Hematopoietic multipotent progenitor cell treated with erythropoietin and hydrocortisone succinate and interleukin-3 and kit ligand, for 4 days (in vitro differentiated cells): ENCODE data around the gene ENPP5.
"Not testable (repeated sequence)": the region's sequence is repeated elsewhere in the genome, so short reads cannot be mapped to it uniquely, and the experiment has no call there.

Experiments
- DNase-seq: peaks from one replicate; pipeline ENCODE4 v3.0.0-alpha.2; 2015

ENPP5 gene

DNA sequence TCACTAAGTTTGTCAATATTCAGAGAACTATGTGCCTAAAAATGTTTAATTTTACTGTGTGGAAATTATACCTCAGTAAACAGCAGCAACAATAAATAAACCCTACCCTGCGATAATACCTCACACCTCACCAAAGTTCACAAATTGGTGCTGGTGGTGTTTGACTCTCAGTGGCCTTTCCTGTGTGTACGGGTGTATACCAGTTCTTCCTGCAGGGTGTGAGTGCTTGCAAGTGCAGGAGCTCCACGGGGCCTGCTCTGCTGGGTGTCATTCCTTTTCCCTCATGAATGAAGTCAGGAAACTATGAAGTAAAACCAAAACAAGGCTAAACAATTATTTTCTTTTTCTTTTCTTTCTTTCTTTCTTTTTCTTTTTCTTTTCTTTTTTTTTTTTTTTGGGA, 4.1 kb upstream of the ENPP5 start:
- no peak for DNase-seq

DNA sequence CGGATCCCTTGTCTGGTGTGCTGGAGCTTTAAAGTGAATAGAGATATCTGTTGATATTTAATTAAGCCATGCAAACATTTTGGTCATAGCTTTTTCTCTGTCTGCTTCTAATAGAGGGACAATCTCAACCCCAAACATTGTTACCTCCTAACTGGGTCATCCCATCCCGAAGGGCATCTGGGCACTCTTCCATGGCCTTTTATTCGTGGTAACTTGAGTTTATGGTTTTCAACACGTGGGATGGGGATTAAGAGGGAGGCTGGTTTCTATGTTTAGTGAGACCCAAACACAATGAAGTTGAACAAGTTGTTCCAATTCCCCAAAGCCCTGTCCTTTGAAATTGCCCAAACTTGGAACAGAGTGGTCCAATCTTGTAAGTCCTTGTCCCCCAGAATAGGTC, 1.4 kb upstream of the ENPP5 start:
- no peak for DNase-seq

GRCh38 chr6:46160102-46160501, 10.7 kb downstream of the ENPP5 start:
- DNase-seq: no peak

GRCh38 chr6:46159229-46159628, 11.6 kb downstream of the ENPP5 start:
- DNase-seq: no peak

DNA sequence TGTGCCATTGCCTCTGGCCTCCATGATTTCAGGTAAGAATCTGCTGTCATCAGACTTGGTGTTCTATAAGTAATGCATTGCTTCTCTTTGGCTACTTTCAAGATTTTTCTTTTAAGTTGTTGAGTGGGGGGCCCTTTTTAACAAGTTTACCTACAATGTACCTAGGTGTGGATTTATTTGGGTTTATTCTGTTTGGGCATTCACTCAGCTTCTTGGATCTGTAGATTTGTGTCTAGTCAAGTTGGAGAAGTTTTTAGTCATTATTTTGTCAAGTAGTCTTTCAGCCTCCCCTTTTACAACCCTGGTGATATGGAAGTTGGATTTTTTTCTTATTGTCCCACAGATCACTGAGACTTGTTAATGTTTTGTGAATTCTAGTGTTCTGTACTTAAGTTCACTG, 14.1 kb downstream of the ENPP5 start:
- DNase-seq: no peak

DNA sequence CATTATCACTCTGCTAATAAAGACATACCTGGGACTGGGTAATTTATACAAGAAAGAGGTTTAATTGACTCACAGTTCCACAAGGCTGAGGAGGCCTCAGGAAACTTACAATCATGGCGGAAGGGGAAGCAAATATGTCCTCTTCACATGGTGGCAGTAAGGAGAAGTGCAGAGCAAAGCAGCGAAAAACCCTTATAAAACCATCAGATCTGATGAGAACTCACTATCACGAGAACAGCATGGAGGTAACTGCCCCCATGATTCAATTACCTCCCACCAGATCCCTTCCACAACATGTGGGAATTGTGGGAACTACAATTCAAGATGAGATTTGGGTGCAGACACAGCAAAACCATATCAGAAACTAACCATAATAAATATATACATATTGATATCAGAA, 21.7 kb downstream of the ENPP5 start:
- not testable (repeated sequence) for DNase-seq

DNA sequence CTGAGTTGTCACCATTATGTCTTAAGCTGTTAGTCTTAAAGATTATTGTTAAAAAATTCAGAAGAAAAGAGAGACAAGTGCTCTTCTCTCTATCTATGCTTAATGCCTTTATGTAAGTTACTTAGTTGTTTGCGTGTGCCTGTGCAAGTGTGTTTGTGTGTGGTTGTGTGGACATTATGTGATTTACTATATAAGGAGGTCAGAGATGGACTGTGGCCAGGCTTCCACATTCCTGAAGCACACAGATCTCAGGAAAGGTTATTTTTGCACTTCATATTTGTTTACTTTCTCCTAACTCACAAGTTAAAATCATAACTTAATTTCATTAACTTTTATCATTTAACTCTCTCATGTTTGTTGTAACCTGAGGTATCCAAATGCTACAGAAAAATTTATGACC, 26.5 kb downstream of the ENPP5 start:
- no peak for DNase-seq

DNA sequence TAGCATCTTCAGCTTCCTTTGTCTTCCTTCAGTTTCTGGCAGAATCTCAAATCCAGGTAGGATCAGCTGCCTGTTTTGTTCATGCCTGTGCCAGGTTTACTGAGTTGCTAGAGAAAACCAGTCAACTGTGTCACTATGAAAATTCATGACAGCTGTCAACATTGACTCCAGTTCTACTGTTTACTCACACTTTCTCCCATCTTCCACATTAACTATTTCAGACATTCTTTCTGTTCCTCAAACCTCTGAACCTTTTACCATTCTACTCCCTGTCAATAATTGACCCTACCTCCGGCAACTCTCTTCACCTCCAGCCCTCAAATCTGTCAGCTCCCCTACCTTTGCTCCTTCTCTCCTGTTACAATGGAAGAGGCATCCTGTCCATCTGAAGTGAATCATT, 32.5 kb downstream of the ENPP5 start:
- DNase-seq: no peak

DNA sequence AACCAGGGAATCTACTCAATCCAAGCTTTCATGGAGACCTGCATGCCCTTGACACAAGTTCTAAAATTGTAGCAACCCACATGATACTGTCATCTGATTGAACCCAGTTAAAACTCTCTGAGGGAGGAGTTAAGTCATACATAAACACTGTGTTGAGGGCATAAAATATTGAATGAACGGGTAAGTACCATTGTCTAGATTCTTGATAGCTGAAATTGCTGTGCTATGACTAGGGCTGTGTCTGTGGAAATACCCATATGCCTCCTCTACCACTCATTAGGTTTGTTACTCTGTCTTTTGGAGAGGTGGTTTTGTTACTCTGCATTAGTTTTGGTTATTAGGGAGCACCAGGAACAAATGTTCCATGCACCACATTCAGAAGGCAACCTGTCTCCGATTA, 33.4 kb downstream of the ENPP5 start:
- no peak for DNase-seq

DNA sequence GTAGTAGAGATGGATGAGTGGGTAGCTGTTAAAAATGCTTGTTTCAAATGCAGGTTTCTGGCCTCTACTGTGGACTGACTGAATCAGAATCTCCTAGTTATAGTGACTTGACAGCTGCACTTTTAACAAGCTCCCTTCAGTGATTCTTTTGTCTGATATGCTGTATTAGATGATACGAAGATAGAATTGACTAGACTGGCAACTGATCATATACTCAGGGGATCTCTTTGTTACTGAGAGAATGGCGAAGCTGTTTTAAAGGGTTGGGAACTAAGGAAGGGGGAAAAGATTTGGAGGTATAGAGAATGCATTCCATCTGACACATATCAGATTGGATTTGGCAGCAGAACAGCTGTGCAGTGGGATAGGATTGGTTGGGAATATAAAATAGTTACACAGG, 33.9 kb downstream of the ENPP5 start:
- DNase-seq: no peak

- DNase-seq: no peak
Observed at GRCh38 chr6:46135176-46135575, 35.6 kb downstream of the ENPP5 start.

- no peak for DNase-seq
Observed at GRCh38 chr6:46134216-46134615, 36.6 kb downstream of the ENPP5 start.

DNA sequence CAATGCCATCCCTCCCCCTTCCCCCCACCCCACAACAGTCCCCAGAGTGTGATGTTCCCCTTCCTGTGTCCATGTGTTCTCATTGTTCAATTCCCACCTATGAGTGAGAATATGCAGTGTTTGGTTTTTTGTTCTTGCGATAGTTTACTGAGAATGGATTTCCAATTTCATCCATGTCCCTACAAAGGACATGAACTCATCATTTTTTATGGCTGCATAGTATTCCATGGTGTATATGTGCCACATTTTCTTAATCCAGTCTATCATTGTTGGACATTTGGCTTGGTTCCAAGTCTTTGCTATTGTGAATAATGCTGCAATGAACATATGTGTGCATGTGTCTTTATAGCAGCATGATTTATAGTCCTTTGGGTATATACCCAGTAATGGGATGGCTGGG, 39.5 kb downstream of the ENPP5 start:
- not testable (repeated sequence) for DNase-seq

DNA sequence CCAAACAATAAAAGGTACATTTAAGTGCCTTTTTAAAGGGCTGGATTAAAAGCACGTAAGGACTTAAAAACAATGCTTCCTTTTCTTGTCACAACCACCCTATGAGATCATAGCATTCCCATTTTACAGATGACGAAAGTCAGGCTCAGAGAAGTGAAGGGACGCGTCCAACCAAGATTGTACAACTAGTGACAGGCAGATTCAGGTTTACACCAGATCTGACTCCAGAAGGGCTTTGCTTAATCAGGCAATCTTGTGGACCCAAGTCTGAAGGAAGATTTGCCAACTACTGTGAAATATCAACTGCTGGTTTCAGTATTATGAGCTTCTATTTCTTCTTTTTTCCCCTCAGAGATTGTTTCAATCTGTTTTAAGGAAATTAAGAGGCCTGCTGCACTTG, 40.1 kb downstream of the ENPP5 start:
- peak; percentile 61 for DNase-seq

- peak; percentile 97 for DNase-seq
Observed at GRCh38 chr6:46129629-46130511, 40.9 kb downstream of the ENPP5 start, which contains the start of gene ENPP4. TSS of gene ENPP4 (plus strand) at chr6:46129989. CDS start at chr6:46139584, 9,595 bp downstream.

GRCh38 chr6:46129291-46129628, 41.5 kb downstream of the ENPP5 start:
- peak; percentile 47 for DNase-seq

- no peak for DNase-seq
Observed at GRCh38 chr6:46128476-46128875, 42.3 kb downstream of the ENPP5 start.

- DNase-seq: not testable (repeated sequence)
Observed at GRCh38 chr6:46119679-46120078, 51.1 kb downstream of the ENPP5 start.

DNA sequence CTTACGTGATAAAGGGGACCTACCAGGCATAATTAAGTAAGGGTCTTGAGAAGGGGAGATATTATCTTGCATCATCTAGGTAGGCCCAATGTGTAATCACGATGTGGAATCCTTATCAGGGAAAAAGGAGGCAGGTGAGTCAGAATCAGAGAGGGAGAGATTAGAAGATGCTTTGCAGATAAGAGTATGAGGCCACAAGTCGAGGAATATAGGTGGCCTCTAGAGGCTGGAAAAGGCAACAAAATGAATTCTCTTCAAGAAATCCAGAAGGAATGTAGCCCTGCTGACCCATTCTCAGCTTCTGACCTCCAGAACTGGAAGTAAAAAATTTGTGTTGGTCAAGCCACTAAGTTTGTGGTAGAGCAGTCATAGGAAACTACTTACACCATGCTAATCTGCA, 51.9 kb downstream of the ENPP5 start:
- no peak for DNase-seq

- DNase-seq: no peak
Observed at GRCh38 chr6:46118157-46118556, 52.6 kb downstream of the ENPP5 start.

DNA sequence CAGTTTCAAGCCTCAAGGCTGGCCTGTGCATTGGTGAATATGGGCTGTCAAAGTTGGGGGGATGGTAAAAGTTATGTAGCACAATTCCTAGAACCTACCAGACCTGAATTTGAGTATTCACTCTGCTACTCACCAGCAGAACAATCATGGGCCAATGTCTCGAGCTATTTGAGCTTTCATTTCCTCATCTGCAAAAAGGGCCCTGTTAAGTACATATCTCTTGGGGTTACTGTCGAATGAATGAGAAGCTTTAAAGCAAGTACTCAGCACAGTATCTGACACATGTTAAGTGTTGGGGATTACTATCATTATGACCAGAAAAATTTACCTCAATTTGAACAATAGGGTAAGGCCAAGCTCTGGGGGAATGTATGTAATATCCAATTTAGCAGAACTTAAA, 54.5 kb downstream of the ENPP5 start:
- DNase-seq: no peak

- no peak for DNase-seq
Observed at GRCh38 chr6:46115634-46116033, 55.1 kb downstream of the ENPP5 start.

DNA sequence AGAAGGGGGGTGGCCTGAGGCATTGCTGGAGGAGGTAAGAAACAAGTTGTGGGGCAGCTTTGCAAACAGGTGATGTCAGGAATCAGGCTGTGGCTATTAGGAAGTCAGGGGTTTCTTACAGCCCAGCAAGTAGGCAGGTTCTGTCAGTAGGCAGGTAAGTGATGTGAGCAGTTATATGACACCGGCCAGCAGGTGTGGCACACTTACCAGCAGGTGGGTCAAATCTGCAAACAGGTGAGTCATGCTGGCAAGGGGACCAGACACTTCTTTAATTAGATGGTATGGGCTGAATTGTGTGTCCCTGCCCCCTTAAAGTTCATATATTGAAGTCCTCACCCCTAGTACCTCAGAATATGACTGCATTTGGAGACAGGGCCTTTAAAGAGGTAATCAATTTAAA, 57.4 kb downstream of the ENPP5 start:
- DNase-seq: no peak
